GM12878 (cell line): ENCODE data around the gene AIG1. TPM values are rescaled to one million over a fixed set of nuclear protein-coding genes. Genes with fewer than 3 reads are reported as not detected.

ENCODE experiments used
- ATAC-seq: fragments of 200-7000 bp; cut with Tn5 transposase; 3 replicates; pipeline ENCODE4 v1.9.1; 2020; ENCODE audit warnings: mild to moderate bottlenecking, moderate library complexity
- BruUV-seq: library from RNA; stranded (reverse); fragments of 400-500 nt; replicated peaks from 2 replicates; lab custom pipeline; 2021; lab: Mats Ljungman, UMichigan
- CTCF ChIA-PET: fragments of 300-600 bp; sonication (Branson Sonifier 250); formaldehyde crosslinking; extraction: SDS; loops from one replicate; lab custom pipeline; 2021; ENCODE audit warnings: inconsistent platforms; lab: Yijun Ruan, JAX
- POLR2A ChIA-PET: fragments of 350-600 bp; formaldehyde crosslinking; extraction: SDS; loops from one replicate; lab custom pipeline; 2021; ENCODE audit warnings: inconsistent platforms; lab: Charles Lee
- RAD21 ChIA-PET: fragments of 300-600 bp; sonication (Branson Sonifier 250); formaldehyde crosslinking; loops from one replicate; lab custom pipeline; 2023; ENCODE audit warnings: antibody characterized with exemption; ENCODE audit not compliant: unreplicated experiment; lab: Charles Lee
- SMC1A ChIA-PET: fragments of 300-600 bp; sonication (Branson Sonifier 250); formaldehyde crosslinking; loops from one replicate; lab custom pipeline; 2023; ENCODE audit not compliant: unreplicated experiment, uncharacterized antibody; lab: Charles Lee
- DNase-seq: peaks from one replicate; pipeline ENCODE4 v3.0.0-alpha.2; 2011; ENCODE audit warnings: low read depth, low spot score
- FAIRE-seq: peaks from 3 replicates; lab custom pipeline; 2011; peaks lifted over from hg19 to GRCh38; lab: Jason Lieb, UNC
- H2AFZ ChIP-seq: 2 replicates; pipeline ENCODE4 v1.6.0; 2011; ENCODE audit warnings: low read depth, low read length, control low read depth; ENCODE audit not compliant: control insufficient read depth
- H3K27ac ChIP-seq: 2 replicates; pipeline ENCODE4 v1.5.1; 2011; ENCODE audit warnings: control low read depth; ENCODE audit not compliant: control insufficient read depth, insufficient read depth
- H3K27me3 ChIP-seq, 2 experiments: replicated peaks in 1 of 2; 2 replicates each; pipeline versions ENCODE4 v1.6.0 to v1.6.1; 2011; ENCODE audit warnings: low read length in 1 of 2; ENCODE audit not compliant: control insufficient read depth in 2 of 2, insufficient read depth in 2 of 2
- H3K36me3 ChIP-seq, 2 experiments: 2 replicates each; pipeline ENCODE4 v1.5.1; 2011; ENCODE audit warnings: low read length in 1 of 2; ENCODE audit not compliant: control insufficient read depth in 2 of 2, insufficient read depth in 2 of 2
- H3K4me1 ChIP-seq: 2 replicates; pipeline ENCODE4 v1.6.1; 2011; ENCODE audit warnings: mild to moderate bottlenecking, low read length, moderate library complexity, mixed read lengths; ENCODE audit not compliant: control insufficient read depth, insufficient read depth
- H3K4me2 ChIP-seq: 2 replicates; pipeline ENCODE4 v1.6.0; 2011; ENCODE audit warnings: control low read depth; ENCODE audit not compliant: control insufficient read depth, insufficient read depth
- H3K4me3 ChIP-seq: fragments of 200-600 bp; sonication (generic); 2 replicates; pipeline ENCODE4 v1.5.1; 2016
- H3K79me2 ChIP-seq: 2 replicates; pipeline ENCODE4 v1.6.0; 2011; ENCODE audit warnings: low read length; ENCODE audit not compliant: control insufficient read depth, insufficient read depth
- H3K9ac ChIP-seq: 2 replicates; pipeline ENCODE4 v1.8.0; 2011; ENCODE audit warnings: low read length, control low read depth, mixed read lengths; ENCODE audit not compliant: control insufficient read depth, insufficient read depth
- H3K9me3 ChIP-seq: replicated peaks from 3 replicates; pipeline ENCODE4 v1.5.1; 2011; ENCODE audit warnings: mild to moderate bottlenecking, low read length; ENCODE audit not compliant: control insufficient read depth, insufficient read depth
- H4K20me1 ChIP-seq: 2 replicates; pipeline ENCODE4 v1.6.0; 2011; ENCODE audit not compliant: control insufficient read depth, insufficient read depth
- BACH1 ChIP-seq: fragments of 450-650 bp; IDR thresholded peaks from 2 replicates; pipeline ENCODE4 v1.6.1; 2017; ENCODE audit warnings: mild to moderate bottlenecking, borderline replicate concordance
- BCL11A ChIP-seq: IDR thresholded peaks from 2 replicates; pipeline ENCODE4 v1.6.1; 2011; ENCODE audit warnings: low read depth, low read length
- BCL3 ChIP-seq: IDR thresholded peaks from 2 replicates; pipeline ENCODE4 v1.6.1; 2011; ENCODE audit warnings: borderline replicate concordance, low read depth, mild to moderate bottlenecking, moderate library complexity, low read length; ENCODE audit not compliant: insufficient read depth, poor library complexity, severe bottlenecking
- EP300 ChIP-seq, 2 experiments: fragments of 150-350 bp in 1 of 2; IDR thresholded peaks; 2 replicates each; pipeline ENCODE4 v1.6.1; 2011 to 2012; ENCODE audit warnings: low read depth in 2 of 2, low read length in 2 of 2, borderline replicate concordance in 1 of 2, improper control_type of control experiment in 1 of 2, inconsistent platforms in 1 of 2; ENCODE audit not compliant: control insufficient read depth in 1 of 2
- EZH2 ChIP-seq: IDR thresholded peaks from 2 replicates; pipeline ENCODE4 v1.6.1; 2012; ENCODE audit warnings: low read depth, mild to moderate bottlenecking, control low read depth, inconsistent platforms, low read length, borderline replicate concordance; ENCODE audit not compliant: control insufficient read depth
- HCFC1 ChIP-seq: fragments of 150-350 bp; IDR thresholded peaks from 2 replicates; pipeline ENCODE4 v1.6.1; 2014; ENCODE audit warnings: low read length
- HDAC2 ChIP-seq: fragments of 200-600 bp; sonication (generic); IDR thresholded peaks from 2 replicates; pipeline ENCODE4 v1.6.1; 2017
- HDAC6 ChIP-seq: fragments of 200-600 bp; sonication (generic); IDR thresholded peaks from one replicate; pipeline ENCODE4 v1.8.0; 2017; ENCODE audit warnings: antibody characterized with exemption; ENCODE audit not compliant: unreplicated experiment
- JUNB ChIP-seq: IDR thresholded peaks from 2 replicates; pipeline ENCODE4 v1.6.1; 2016; ENCODE audit warnings: antibody characterized with exemption, mild to moderate bottlenecking
- JUND ChIP-seq: IDR thresholded peaks from 2 replicates; pipeline ENCODE4 v1.6.1; 2012; ENCODE audit warnings: low read depth, mild to moderate bottlenecking, low read length, improper control_type of control experiment, moderate library complexity
- KDM1A ChIP-seq: fragments of 200-600 bp; sonication (generic); IDR thresholded peaks from 2 replicates; pipeline ENCODE4 v1.6.1; 2016; ENCODE audit warnings: borderline replicate concordance
- NFXL1 ChIP-seq: fragments of 450-650 bp; IDR thresholded peaks from 2 replicates; pipeline ENCODE4 v1.6.1; 2017; ENCODE audit warnings: antibody characterized with exemption, mild to moderate bottlenecking, borderline replicate concordance
- POLR2A ChIP-seq: IDR thresholded peaks from 2 replicates; pipeline ENCODE4 v1.6.1; 2011; ENCODE audit warnings: low read depth, mild to moderate bottlenecking, low read length
- RELB ChIP-seq: fragments of 450-650 bp; IDR thresholded peaks from 2 replicates; pipeline ENCODE4 v1.6.1; 2017; ENCODE audit warnings: low read depth, mild to moderate bottlenecking, moderate library complexity
- SKIL ChIP-seq: fragments of 450-650 bp; IDR thresholded peaks from 2 replicates; pipeline ENCODE4 v1.6.1; 2017; ENCODE audit warnings: mild to moderate bottlenecking, low read depth, inconsistent platforms; ENCODE audit not compliant: poor library complexity, severe bottlenecking
- SMC3 ChIP-seq: IDR thresholded peaks from 2 replicates; pipeline ENCODE4 v1.6.1; 2011; ENCODE audit warnings: low read length, improper control_type of control experiment, borderline replicate concordance
- WGBS: methylation state at CpG from one replicate; pipeline ENCODE4 v1.1.6; 2016; ENCODE audit warnings: low lambda C conversion rate; ENCODE audit not compliant: insufficient replicate concordance, insufficient coverage; ENCODE audit errors: missing lambda C conversion rate; 5-methylcytosine and 5-hydroxymethylcytosine counted together
- in situ Hi-C: fragments of 300-500 bp; cut with MboI; formaldehyde crosslinking; loops from 9 replicates; pipeline ENCODE4 v1.14.3; 2018; ENCODE audit warnings: mixed read lengths
- intact Hi-C: fragments of 100-400 bp; cut with micrococcal nuclease; formaldehyde crosslinking; loops from one replicate; pipeline ENCODE4 v1.14.2; 2022; ENCODE audit not compliant: unreplicated experiment
- polyA plus RNA-seq, 11 experiments: library from polyadenylated mRNA; depleted of rRNA in 4 of 11; unstranded in 6 of 11; stranded (reverse) in 5 of 11; fragments of >200 nt; fragmentation: Nextera tagmentation in 4 of 11; fragmentation: Illumina TruSeq in 1 of 11; extraction: Ambion mirVana in 4 of 11; extraction: Trizol in 1 of 11; gene quantifications; 1 replicate in 1 of 11; 2 replicates in 10 of 11; pipeline versions ENCODE4 v1.2.1 to v1.2.3, GENCODE V29; 2011 to 2016; ENCODE audit warnings: inconsistent platforms in 2 of 11, missing spikeins in 2 of 11, low read depth in 1 of 11
- total RNA-seq, 4 experiments: library from RNA; depleted of rRNA in 3 of 4; stranded (reverse); fragments of >200 nt in 3 of 4; fragmentation: Illumina TruSeq in 1 of 4; extraction: Trizol in 1 of 4; gene quantifications; 2 replicates each; pipeline versions ENCODE4 v1.2.1 to v1.2.3, GENCODE V29; 2013 to 2021

Gene AIG1
- total and polyA plus RNA-seq, 10 of the 15 experiments (the other 5 are each of a cell fraction or from before 2014, with no cell fraction given): 27.0 to 74.5 (median 36.4) TPM

GRCh38 chr6:143140767-143141166 is 80.1 kb downstream of the AIG1 start:
- no peaks in the 10 kb centered on the region for H3K27me3 ChIP-seq
- DNase-seq (no peak), ATAC-seq (no peak), FAIRE-seq (no peak)
- no peak overlapping the region for H3K9ac ChIP-seq
- H2AFZ ChIP-seq: no peak overlapping the region
- H3K4me2 ChIP-seq: no peak overlapping the region
- H3K4me1 ChIP-seq: no peaks in the 10 kb centered on the region
- in situ Hi-C loops: no loop called here
- no peaks in the 10 kb centered on the region for H3K79me2 ChIP-seq
- CTCF ChIA-PET: interaction anchor here (1.3 kb wide), 1 partner anchor 24 kb away, joined by 3 read pairs; no protein-coding TSS in a partner anchor
- H3K4me3 ChIP-seq: no peak overlapping the region
- POLR2A ChIA-PET: no interaction called here
- H4K20me1 ChIP-seq: no peaks in the 10 kb centered on the region
- H3K27ac ChIP-seq: no peak overlapping the region
- intact Hi-C loops: no loop called here
- 74% methylated on average over 2 of the region's 2 CpGs for WGBS
- no TSS peak for BruUV-seq
- no peak for TF ChIP-seq HCFC1
- no peak for TF ChIP-seq JUND
- no peak for TF ChIP-seq EZH2
- TF ChIP-seq BCL11A: no peak
- no peak for TF ChIP-seq RELB
- no peak for TF ChIP-seq EP300 (IDR thresholded peaks at IDR 0.05; ENCODE audit: borderline replicate concordance in 1 of 2, control insufficient read depth in 1 of 2, low read depth in 2 of 2, low read length in 2 of 2)
- TF ChIP-seq POLR2A: no peak
- TF ChIP-seq HDAC6: no peak
- TF ChIP-seq BCL3: no peak
- TF ChIP-seq NFXL1: no peak
- no peak for TF ChIP-seq SKIL
- TF ChIP-seq KDM1A: no peak
- no peak for TF ChIP-seq JUNB
- no peak for TF ChIP-seq BACH1
- no peak for TF ChIP-seq SMC3
- TF ChIP-seq HDAC2: no peak
- RAD21 ChIA-PET: no interaction called here
- H3K9me3 ChIP-seq: peaks cover 1% of the 10 kb centered on the region; the same call in 2 of the 3 replicates
- no peaks in the 10 kb centered on the region; a peak in 1 of 4 replicates for H3K36me3 ChIP-seq
- SMC1A ChIA-PET: no interaction called here
